H1 (cell line): ENCODE data around the gene SMYD3.

ENCODE experiments used
- CTCF ChIP-seq, 3 experiments: IDR thresholded peaks; 1 replicate in 2 of 3; 2 replicates in 1 of 3; pipeline versions ENCODE4 v1.5.1 to v1.6.1; 2011; ENCODE audit warnings: low read length in 3 of 3, mild to moderate bottlenecking in 3 of 3, inconsistent platforms in 2 of 3, low read depth in 1 of 3, moderate library complexity in 1 of 3; ENCODE audit not compliant: insufficient read depth in 1 of 3; ENCODE audit errors: control extremely low read depth in 1 of 3
- EP300 ChIP-seq, 2 experiments: IDR thresholded peaks; 1 replicate in 1 of 2; 2 replicates in 1 of 2; pipeline ENCODE4 v1.6.1; 2011 to 2012; ENCODE audit warnings: low read depth in 2 of 2, low read length in 2 of 2, mild to moderate bottlenecking in 2 of 2, borderline replicate concordance in 1 of 2, inconsistent platforms in 1 of 2, moderate library complexity in 1 of 2
- EZH2 ChIP-seq: fragments of 200-600 bp; sonication (generic); IDR thresholded peaks from 2 replicates; pipeline ENCODE4 v1.7.1; 2012; ENCODE audit warnings: low read depth, mild to moderate bottlenecking, moderate library complexity, low read length, inconsistent platforms; ENCODE audit not compliant: severe bottlenecking
- KDM1A ChIP-seq: fragments of 200-600, 300-600 bp; sonication (generic); IDR thresholded peaks from 2 replicates; pipeline ENCODE4 v1.7.1; 2016; ENCODE audit warnings: mild to moderate bottlenecking, low read length, borderline replicate concordance
- NRF1 ChIP-seq: IDR thresholded peaks from 2 replicates; pipeline ENCODE4 v1.6.1; 2011; ENCODE audit warnings: mild to moderate bottlenecking, low read depth, low read length, improper control_type of control experiment
- PHF8 ChIP-seq: fragments of 200-600 bp; sonication (generic); conservative IDR thresholded peaks from 2 replicates; pipeline ENCODE4 v1.7.1; 2012; ENCODE audit warnings: low read depth, mild to moderate bottlenecking, inconsistent platforms, low read length, moderate library complexity
- POLR2AphosphoS5 ChIP-seq: IDR thresholded peaks from 2 replicates; pipeline ENCODE4 v1.6.1; 2011; ENCODE audit warnings: low read depth, low read length
- RFX5 ChIP-seq: IDR thresholded peaks from 2 replicates; pipeline ENCODE4 v1.6.1; 2011; ENCODE audit warnings: low read depth, low read length, improper control_type of control experiment, borderline replicate concordance
- SIN3A ChIP-seq, 2 experiments: IDR thresholded peaks in 1 of 2; conservative IDR thresholded peaks in 1 of 2; 2 replicates each; pipeline ENCODE4 v1.6.1; 2011 to 2012; ENCODE audit warnings: low read length in 2 of 2, improper control_type of control experiment in 1 of 2, low read depth in 1 of 2, mild to moderate bottlenecking in 1 of 2
- SP2 ChIP-seq: IDR thresholded peaks from 2 replicates; pipeline ENCODE4 v1.6.1; 2012; ENCODE audit warnings: mild to moderate bottlenecking, low read length, inconsistent platforms
- SUZ12 ChIP-seq: fragments of 200-600 bp; sonication (generic); IDR thresholded peaks from 2 replicates; pipeline ENCODE4 v1.6.1; 2012; ENCODE audit warnings: mild to moderate bottlenecking, inconsistent platforms, low read length, moderate library complexity, mixed read lengths
- TBP ChIP-seq: IDR thresholded peaks from 2 replicates; pipeline ENCODE4 v1.6.1; 2011; ENCODE audit warnings: low read depth, low read length, improper control_type of control experiment
- TCF12 ChIP-seq: IDR thresholded peaks from 2 replicates; pipeline ENCODE4 v1.6.1; 2011; ENCODE audit warnings: low read depth, mild to moderate bottlenecking, low read length
- TEAD4 ChIP-seq: IDR thresholded peaks from 2 replicates; pipeline ENCODE4 v1.6.1; 2012; ENCODE audit warnings: low read depth, low read length, inconsistent platforms, mixed read lengths

GRCh38 chr1:246275036-246275435 is 232.0 kb downstream of the SMYD3 start:
- no peak for TF ChIP-seq CTCF (IDR thresholded peaks at IDR 0.05; ENCODE audit: control extremely low read depth in 1 of 3, insufficient read depth in 1 of 3, low read depth in 1 of 3, low read length in 3 of 3)
- no peak for TF ChIP-seq RFX5
- no peak for TF ChIP-seq NRF1
- no peak for TF ChIP-seq SIN3A (conservative IDR thresholded peaks at IDR 0.05 in 1 of 2, IDR thresholded peaks at IDR 0.05 in 1 of 2; ENCODE audit: low read depth in 1 of 2, low read length in 2 of 2)
- no peak for TF ChIP-seq POLR2AphosphoS5
- TF ChIP-seq SUZ12: no peak
- no peak for TF ChIP-seq EP300 (IDR thresholded peaks at IDR 0.05; ENCODE audit: borderline replicate concordance in 1 of 2, low read depth in 2 of 2, low read length in 2 of 2)
- TF ChIP-seq EZH2: no peak
- TF ChIP-seq PHF8: no peak
- no peak for TF ChIP-seq TBP
- TF ChIP-seq TCF12: no peak
- TF ChIP-seq SP2: no peak
- no peak for TF ChIP-seq KDM1A
- no peak for TF ChIP-seq TEAD4
